Activated CD8-positive, alpha-beta memory T cell treated with anti-CD3 and anti-CD28 coated beads, Interleukin-2, amount 50 U/mL, for 48 hours (primary cell): ENCODE results near the gene AGPAT4.

Experiments
- DNase-seq: peaks from one replicate; pipeline ENCODE4 v3.0.0-alpha.2; 2020

Gene AGPAT4

DNA sequence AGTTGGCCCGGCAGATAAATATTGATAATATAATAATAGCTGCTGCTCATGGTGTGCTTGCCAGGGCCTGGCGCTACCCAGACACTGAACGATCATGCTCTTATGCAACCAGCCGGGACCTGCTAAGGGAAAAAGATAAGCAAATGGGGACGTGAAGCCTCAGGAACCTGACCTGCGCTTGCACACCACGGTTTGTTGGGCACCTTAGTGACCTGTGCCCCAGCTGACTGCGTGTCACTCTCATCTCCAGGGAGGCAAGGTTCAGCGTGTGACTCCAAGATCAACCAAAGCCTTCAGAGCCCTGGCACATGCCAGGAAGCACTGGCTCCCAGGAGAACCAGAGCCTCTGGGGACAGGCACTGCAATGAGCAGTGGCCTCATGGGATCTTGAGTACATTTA lies 111.1 kb downstream of the AGPAT4 start:
- DNase-seq: no peak

DNA sequence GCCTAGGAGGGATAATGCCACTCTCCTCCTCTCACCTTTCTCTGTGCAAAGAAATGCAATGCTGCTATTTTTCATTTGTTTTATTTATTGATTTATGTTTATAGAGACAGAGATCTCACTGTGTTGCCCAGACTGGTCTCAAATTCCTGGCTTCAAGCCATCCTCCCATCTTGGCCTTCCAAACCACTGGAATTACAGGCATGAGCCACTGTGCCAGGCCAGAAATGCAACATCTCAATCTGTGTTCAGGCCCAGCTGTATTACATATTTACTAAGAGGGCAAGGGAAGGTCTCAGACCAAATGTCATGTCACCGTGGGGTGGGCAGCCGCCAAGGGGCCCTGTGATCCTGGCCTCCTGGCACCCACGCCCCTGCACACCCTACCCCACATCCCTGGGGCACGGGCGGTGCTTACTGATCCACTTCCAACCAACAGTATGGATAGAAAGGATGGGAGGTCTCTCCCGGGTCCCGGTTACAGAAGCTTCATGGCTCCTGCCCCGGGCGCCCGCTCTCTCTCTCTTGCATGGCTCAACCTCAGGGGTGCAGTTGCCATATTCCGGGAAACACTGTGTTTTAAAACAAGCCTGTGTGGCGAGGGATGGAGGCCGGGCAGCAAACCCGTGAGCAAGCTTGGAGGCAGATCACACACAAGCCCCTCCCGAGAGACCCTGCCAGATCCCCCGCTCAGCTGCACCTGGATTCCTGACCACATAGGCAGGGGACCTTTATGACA lies 111.8 kb downstream of the AGPAT4 start:
- DNase-seq: no peak

DNA sequence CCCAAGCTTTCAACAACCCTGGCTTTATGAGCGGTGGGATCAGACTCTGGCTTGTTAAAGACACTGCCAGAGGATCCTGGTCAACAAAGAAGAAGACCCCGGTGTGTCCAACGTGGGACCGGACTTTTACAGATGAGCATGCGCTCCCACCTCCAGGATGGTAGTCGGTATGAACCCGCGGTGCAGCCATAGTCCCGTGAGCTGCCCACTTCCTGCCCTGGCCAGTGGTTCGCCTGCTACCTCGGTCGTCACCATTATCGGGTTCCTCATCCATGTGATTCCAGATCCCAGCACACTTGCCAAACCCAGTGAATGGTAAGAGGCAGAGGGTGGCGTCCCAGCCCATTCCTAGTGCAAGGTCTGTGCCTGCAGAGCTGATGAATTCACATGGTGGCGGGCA lies 112.7 kb downstream of the AGPAT4 start:
- DNase-seq: peak; percentile 40

DNA sequence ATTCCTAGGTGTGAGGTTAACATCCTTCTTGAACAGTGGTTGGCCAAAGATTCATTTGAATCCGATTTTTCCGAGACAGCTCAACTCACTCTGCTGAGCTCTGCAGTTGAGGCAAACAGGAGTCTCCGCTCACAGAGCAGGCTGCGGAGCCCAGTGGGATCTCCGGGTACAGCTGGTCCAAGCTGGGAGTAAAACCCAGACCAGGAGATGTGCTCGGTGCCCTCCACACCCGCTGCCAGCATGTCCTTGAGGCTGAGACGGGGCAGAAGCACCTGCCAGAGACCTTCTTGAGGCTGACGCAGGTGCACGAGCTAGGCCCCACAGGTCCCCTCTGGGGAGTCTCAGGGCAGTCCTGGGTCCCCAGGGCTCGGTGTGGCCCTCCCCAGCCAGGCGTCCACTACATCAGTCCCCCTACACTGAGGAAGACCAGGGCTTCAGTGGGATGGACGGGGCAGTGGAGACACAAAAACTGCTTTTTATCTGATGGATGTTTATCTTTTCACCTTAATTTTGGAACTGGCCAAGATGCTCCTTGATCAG lies 119.0 kb downstream of the AGPAT4 start:
- no peak for DNase-seq

DNA sequence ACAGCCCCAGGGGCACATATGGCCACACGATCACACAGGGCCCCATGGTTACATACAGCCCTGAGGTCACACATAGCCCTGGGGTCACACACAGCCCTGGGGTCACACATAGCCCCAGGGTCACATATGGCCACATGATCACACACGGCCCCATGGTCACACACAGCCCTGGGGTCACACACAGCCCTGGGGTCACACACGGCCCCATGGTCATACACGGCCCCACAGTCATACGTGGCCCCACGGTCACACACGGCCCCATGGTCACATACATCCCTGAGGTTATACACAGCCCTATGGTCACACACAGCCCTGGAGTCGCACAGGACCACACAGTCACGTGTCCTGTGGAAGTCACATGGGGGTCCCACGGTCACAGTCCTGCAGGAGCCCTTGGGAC lies 120.1 kb downstream of the AGPAT4 start:
- peak; percentile 33 for DNase-seq

DNA sequence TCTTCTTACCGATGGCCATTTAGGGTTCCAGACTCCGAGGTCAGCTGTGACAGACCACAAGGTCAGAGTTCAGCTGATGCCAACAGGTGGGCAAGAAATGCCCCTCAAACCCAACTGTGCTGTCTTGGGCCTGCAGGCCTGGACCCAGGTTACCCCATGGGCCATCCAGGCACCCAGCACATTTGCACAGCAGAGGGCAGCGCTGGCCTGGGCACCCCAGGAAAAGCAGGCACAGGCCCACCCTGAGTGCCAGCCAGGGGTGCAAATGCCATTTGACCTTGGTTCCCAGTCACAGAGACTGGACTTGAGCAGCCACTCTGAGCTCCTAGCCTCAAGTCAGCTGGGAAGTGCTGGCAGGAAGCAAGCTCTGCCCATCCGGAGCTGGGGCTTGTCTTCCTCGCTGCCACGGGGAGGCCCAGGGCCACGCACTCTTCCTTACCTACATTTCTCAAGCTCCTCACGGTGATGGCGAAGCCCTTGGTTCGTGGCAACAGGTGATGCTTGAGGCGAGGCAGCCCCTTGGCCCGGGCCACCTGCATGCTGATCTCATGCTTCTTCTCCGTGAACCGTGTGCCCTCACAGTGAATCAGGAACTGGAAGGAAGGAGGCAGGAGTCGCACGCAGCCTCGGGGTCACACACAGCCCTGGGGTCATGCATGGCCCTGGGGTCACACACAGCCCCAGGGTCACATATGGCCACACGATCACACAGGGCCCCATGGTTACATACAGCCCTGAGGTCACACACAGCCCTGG lies 120.8 kb downstream of the AGPAT4 start:
- DNase-seq: peak; percentile 51

DNA sequence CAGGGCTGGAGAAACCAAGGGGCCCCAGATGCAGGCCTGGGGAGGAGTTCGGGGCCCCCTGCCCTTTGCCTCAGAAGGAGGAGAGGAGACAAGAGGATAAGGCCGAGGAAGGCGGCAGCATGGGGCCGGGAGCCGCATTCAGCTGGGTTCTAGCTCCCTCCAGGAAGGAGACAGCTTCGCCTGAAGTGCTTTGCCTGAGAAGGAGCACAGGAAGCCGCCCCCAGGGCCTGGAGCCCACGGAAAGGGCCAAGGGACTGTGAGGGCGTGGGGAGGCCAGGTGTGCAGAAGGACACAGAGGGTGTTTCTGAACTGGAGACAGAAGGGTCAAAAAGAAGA lies 121.4 kb downstream of the AGPAT4 start:
- DNase-seq: peak; percentile 33

DNA sequence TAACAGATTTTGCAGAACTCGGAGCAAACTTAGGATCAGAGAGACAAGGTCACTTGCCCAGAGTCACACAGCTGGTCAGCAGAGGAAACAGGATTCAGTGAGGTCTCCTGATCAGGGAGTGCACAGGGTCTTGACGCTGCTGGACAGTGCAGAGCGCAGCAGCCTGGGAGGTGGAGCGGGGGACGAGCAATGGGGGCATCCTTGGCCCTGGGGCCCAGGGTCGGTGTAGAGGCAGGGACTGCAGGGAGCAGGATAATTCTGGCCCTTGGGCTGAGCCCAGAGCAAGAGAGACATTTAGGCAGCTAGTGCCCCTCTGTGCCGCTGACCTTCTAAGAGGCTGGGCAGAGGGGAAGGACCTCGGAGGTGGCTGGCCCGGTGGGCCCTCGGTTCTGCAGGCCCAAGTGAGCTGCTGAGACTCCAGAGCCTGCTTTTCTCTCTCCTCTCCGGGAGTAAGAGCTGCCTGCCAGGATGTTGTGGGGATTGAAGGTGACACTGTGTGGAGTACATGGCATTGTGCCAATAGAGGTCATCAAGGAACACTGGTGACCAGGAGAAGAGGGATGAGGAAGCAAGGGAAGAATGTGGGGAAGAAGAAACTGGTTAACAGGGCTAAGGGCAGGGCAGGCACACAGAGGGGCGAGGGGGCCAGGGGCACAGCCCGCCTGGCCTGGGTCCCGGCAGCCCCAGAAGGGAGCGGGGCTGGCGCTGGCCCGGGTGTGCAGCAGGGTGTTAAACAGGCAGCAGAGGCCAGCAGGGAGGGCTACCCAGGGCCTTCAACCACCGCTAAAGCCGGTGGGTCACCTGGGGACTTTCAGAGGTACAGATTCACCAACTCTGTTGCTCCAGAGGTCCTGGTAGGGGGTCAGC lies 122.0 kb downstream of the AGPAT4 start:
- peak; percentile 34 for DNase-seq

DNA sequence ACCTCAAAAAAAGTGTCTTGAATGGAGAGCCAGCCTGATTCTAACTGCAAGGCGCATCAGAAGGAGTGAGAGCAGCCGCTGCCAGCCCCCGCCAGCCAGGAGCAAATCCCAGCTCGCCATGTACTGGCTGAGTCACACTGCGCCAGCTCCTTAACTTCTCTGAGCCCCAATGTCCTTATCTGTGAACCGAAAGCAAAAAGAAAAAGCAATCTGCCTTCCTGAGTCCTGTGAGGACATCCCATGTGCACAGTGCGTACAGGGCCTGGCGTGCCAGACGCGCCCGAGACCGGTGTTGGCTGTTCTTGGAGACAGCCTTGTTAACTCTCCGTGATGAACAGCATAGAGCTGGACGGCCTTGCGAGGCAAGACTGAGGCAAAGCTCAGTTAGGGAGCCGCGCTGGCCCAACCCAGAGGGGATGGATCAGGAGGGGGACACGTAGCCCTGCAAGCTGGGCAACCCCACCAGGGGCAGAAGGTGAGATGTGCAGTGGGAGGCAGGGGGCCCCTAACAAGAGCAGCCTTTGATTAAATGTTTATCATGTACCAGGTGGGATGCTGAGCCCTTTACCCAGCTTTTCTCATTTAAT lies 122.7 kb downstream of the AGPAT4 start:
- DNase-seq: peak; percentile 42

DNA sequence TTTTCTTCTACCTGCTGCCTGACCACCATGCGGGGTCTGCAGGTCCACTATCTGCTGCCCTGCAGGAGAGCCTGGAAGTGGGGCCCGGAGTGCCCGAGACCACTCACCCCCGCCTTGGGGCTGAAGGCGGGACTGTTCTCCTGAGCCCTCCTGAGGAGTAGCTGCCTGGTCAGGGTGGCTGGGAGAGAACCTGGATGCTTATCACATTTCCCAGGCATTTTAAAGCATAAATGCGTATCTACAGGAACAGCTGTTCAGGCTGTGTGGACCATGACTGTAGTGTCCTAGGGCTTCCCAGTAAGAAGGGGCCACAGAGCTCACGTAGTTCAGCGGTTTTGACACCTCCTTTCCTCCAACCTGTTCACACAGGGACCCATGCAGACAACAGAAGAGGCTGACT lies 123.3 kb downstream of the AGPAT4 start:
- DNase-seq: peak; percentile 36

DNA sequence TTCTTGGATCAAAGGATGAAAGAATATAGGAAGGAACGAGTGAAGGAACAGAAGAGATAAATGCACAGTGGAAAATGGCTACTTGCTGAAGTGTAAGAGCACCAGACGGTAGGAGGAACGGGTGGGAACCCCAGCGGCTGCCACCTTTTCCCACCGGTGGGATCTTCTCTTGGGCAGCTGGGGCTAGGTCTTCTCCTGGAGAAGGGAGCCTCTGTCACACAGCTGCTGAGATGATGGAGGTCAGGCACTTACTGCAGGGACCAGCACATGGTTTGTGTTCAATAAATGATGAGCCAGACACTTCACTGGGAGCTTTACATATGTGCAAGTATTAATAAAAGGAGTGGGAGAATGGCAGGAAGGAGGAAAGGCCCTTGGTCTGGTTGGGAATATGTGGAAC lies 123.7 kb downstream of the AGPAT4 start:
- no peak for DNase-seq

DNA sequence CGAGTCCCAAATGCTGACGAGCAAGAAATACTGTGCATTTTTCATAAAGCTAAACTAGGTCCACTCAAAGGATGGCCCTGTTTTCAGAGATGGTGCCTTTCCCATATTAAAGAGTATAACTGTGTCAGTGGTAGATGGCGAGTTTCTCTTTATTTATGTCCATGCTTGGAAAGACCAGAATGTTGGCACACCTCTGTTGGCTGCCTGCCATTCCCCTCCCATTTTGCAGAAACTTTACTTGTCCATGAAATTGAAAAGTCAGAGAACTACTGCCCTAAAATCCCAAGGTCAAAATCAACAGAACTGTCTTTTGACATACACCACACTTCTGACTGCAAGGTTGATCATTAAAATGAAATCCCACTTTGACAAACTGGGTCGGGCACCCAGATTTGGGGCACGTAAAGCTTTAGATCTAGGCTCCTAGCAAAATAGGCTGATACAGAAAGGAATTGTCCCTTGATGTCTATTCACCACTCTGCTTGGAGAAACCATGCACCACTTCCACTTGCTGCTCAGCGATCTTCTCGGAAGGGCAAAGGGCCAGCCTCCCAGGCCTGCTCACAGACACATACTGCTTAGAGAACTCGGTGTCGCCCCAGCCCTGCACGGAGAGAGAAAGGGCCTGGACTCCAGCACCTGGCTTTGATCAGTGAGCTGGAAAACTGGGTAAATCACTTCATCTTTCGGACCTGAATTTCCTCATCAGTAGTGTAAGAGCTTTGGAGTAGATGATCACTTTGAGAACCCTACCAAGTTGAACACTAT lies 130.0 kb downstream of the AGPAT4 start:
- DNase-seq: no peak

DNA sequence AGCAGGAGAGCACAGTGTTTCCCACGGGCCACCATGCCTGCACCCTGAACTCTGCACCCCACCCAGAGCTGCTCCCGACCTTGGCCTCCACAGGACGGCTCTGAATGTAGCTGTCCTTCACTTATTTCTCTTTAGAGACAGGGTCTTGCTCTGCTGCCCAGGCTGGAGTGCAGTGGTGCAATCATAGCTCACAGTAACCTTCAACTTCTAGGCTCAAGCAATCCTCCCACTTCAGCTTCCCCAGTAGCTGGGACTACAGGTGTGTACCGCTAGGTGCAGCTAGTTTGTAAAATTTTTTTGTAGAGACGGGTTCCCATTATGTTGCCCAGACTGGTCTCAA lies 130.9 kb downstream of the AGPAT4 start:
- no peak for DNase-seq

DNA sequence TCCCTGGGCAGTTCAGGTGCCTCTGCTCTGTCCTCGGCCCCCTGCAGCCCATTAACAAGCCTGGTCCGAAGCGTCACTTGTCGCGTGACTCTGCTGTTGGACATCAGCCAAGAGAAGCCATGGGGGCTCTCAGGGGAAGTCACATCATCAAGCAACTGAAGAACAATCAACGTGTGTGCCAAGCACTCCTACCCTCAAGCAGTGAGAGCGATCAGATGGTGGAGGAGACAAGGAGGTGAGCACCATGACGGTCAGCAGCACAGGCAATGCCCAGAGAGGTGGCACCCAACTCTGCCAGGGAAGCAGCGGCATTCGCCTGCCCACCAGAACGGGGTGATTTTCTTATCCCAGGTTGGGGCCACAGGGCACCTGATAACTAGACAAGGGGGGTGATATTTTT lies 132.7 kb downstream of the AGPAT4 start:
- no peak for DNase-seq

DNA sequence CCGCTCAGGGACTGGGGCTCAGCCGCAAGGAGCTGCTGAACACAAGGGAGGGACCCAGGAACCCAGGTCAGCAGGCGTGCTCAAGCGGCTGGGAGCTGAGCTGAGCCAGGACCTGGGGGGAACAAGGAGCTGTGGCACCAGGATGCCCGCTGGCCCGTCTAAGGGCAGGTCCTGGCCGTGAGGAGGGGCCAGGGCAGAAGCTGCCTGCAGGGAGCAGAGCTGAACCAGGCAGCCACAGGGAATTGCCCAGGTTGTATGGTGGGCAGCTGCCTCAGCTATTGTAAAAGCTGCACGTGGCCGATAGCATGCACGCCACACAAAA lies 133.3 kb downstream of the AGPAT4 start:
- no peak for DNase-seq

DNA sequence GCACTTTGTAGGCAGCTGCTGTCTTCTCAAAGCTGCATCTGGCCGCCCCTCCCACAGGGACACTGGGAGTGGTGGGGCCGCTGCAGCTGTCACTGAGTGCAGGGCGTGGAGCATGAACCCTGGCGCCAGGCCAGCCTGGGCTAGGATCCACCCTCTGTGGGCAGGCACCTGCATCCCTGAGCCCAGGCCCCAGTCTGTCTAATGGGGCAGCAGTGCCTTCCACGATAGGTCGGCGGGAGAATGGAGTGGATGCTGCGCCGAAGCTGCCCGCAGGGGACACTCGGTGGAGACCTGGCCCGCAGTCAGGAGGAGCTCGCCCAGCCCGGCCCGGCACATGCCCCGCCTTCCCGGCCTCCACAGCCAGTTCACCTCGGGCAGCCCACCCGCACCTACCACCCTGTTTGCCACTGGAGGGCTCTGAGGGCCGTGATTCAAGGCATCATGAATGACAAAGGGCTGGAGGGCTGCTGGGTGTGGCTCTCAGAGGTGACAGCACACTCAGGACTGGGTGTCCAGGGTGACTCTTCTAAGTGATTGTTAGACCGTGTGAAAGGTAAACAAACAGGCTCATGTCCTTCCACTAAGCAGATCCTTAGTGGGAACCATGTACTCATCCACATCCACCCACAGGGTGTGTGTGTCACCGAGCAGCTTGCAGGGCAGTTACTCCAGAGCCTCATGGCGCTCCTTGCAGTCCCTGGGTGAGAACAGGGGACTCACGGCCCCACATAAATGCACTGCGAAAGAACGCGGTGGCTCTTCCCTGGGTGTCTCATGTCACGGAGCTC lies 133.9 kb downstream of the AGPAT4 start:
- DNase-seq: no peak

DNA sequence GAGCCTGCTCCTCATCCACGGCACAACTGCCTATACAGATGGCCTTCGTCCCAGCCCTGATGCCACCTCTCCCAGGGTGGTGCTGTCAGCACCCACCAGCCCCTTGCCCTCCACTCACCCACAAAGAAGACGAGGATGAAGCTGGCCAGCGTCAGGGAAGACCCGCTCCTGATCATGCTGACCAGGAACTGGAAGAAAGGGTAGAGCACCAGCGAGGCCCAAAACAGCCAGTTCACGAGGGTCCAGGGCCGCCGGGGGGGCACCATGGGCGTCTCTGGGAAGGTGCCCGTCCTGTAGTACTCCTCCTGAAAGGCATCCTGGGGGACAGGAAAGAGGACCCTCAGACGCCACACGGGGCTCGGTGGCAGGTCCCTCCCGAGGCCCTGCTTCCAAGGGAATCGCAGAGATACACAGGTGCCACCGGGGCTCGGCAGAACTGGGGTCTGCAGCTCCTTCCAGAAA lies 134.5 kb downstream of the AGPAT4 start:
- no peak for DNase-seq

DNA sequence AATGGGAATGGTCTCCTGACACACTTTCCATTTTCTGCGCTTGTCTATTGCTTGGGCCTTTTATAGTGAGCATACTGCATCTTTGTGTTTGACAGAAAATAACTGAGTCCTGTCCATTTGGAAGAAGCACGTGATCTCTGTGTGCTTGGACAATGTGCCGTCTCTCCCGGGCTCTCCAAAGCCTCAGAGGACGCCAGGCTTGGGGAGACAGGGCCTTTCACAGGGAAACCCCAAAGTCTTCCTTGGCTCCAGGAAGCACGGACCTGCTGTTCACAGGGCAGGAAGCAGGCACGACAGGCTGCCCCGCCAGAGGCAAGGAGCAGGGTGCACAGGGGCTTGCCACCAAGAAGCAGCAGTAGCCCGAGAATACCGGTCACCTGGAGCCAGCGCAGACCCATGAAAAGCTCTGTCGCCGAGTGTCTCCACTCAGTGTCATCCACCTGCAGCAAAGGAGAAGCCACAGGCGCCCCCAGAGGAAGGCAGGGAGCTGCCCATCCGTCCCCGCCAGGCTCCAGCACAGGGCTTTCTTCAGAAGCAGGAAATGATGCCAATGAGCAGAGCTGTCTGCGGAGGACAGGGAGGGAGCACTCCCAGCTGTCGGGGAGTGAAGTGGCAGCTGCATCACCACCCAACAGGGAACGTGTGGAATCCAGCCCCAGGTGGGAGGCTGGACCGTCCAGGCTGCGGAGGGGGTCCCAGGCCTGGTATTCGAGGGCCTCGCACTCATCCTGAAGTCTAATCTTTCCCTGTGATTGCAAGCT lies 135.1 kb downstream of the AGPAT4 start:
- no peak for DNase-seq

DNA sequence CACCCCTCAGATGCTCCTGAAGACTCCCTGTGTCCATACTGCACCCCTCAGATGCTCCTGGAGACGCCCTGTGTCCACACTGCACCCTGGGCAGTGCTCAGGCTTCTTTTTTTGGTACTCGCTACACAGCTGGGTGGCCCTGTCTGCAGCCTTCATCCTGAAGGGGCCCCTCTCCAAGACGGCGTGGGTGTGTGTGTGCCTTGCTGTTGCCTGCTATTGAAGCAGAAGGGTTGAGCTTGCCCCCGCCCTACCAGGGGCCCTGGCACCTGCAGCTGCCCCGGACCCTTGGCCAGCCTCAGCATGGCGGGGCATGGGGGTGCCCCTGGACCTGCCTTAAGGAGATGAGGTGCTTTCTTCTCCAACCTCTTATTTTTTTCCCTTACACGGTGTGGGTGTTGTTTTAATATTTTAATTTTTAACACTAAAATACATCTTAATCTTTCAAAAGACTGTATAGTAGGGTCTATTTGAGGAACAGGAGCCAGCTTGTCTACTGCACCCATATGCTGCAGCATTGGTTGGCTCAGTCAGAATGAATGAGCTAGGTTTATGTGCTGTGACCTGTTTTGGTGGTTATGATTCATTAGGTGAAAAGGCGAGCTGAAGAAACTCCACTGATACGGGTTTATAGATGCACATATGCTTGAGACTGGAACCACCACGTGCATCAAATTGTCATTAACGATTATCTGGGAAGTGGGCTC lies 135.9 kb downstream of the AGPAT4 start:
- no peak for DNase-seq

DNA sequence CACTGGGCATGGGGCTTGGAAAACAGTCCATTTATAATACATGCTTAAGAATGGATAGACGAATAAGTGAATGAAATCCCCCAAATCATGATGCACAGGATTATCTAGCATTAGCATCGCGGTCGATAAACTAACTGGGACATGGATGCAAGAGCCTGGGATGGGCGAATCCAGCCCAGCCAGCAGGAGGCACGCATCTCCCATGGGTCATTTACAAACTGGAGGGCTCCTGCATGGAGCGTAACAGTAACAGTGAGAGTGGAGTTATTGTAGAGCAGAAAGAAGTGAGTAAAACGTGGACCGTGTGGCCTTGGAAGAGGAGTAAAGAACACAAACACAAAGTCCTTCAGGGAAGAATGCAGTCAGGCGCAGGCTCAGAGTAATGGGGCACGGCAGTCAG lies 136.5 kb downstream of the AGPAT4 start:
- DNase-seq: no peak
